Spleen (tissue), 7 donors: ENCODE results near the gene IGSF9.

Experiments used
- CTCF ChIP-seq, 11 experiments: fragments of 200-600 bp in 7 of 11; fragments of 450-650 bp in 4 of 11; sonication (generic) in 4 of 11; IDR thresholded peaks in 8 of 11; conservative IDR thresholded peaks in 3 of 11; 1 replicate in 7 of 11; 2 replicates in 4 of 11; pipeline versions ENCODE4 v1.4.0 to v1.8.0; 2016 to 2021; ENCODE audit warnings: antibody characterized with exemption in 11 of 11, inconsistent platforms in 4 of 11, mild to moderate bottlenecking in 1 of 11
- POLR2AphosphoS5 ChIP-seq, 3 donors: sonication (generic); formaldehyde crosslinking; IDR thresholded peaks; one replicate each; pipeline ENCODE4 v1.5.1; 2017; ENCODE audit warnings: antibody characterized with exemption in 3 of 3
- donor health status: DM: no; HTN: no; CAD: no; lungs with moderate emphysema.
- donor health status: DM: no; HTN: no; CAD: no.
- donor health status: DM: no; HTN: no; CAD: no.

GRCh38 chr1:159952932-159953331 lies 7.5 kb upstream of the IGSF9 start:
- no peak for TF ChIP-seq CTCF (IDR thresholded peaks at IDR 0.05 in 8 of 11, conservative IDR thresholded peaks at IDR 0.05 in 3 of 11)
- TF ChIP-seq POLR2AphosphoS5 (IDR thresholded peaks at IDR 0.05): no peak
